ENCODE results near the gene GFER.
A peak's percentile ranks its signal among the peaks of the same experiment; 100 is the strongest.

Gene GFER

GRCh38 chr16:2004795-2005517, 21.0 kb downstream of the GFER start:
- H3K4me3 ChIP-seq (ENCODE audit: control insufficient read depth, low read depth, low read length): no peak overlapping the region
- no peak for DNase-seq (ENCODE audit: low read depth)
- TF ChIP-seq CTCF (IDR thresholded peaks at IDR 0.05; ENCODE audit: control insufficient read depth, insufficient read depth, low read depth, low read length, missing control alignments): no peak

GRCh38 chr16:2005646-2006045, 21.7 kb downstream of the GFER start:
- no peak for TF ChIP-seq CTCF (IDR thresholded peaks at IDR 0.05; ENCODE audit: control insufficient read depth, insufficient read depth, low read depth, low read length, missing control alignments)
- no peak for DNase-seq (ENCODE audit: low read depth)

GRCh38 chr16:2006317-2006716, 22.3 kb downstream of the GFER start:
- no peak overlapping the region for H3K4me3 ChIP-seq (ENCODE audit: control insufficient read depth, low read depth, low read length)
- DNase-seq (ENCODE audit: low read depth): no peak
- no peak for TF ChIP-seq CTCF (IDR thresholded peaks at IDR 0.05; ENCODE audit: control insufficient read depth, insufficient read depth, low read depth, low read length, missing control alignments)

More at GRCh38 chr16:2005646-2006045, 21.7 kb downstream of the GFER start:
- no peak overlapping the region for H3K4me3 ChIP-seq (ENCODE audit: control insufficient read depth, low read depth, low read length)

- DNase-seq (ENCODE audit: low read depth): no peak
- TF ChIP-seq CTCF (IDR thresholded peaks at IDR 0.05; ENCODE audit: control insufficient read depth, insufficient read depth, low read depth, low read length, missing control alignments): no peak
- peak overlapping the region; percentile 56 for H3K4me3 ChIP-seq (ENCODE audit: control insufficient read depth, low read depth, low read length)
Observed at GRCh38 chr16:2007081-2007836, 23.3 kb downstream of the GFER start.

GRCh38 chr16:2008009-2008526, 24.1 kb downstream of the GFER start:
- TF ChIP-seq CTCF (IDR thresholded peaks at IDR 0.05; ENCODE audit: control insufficient read depth, insufficient read depth, low read depth, low read length, missing control alignments): no peak
- DNase-seq (ENCODE audit: low read depth): peak; percentile 68
- H3K4me3 ChIP-seq (ENCODE audit: control insufficient read depth, low read depth, low read length): peak overlapping the region; percentile 56

- DNase-seq (ENCODE audit: low read depth): no peak
- no peak for TF ChIP-seq CTCF (IDR thresholded peaks at IDR 0.05; ENCODE audit: control insufficient read depth, insufficient read depth, low read depth, low read length, missing control alignments)
- peak overlapping the region; percentile 56 for H3K4me3 ChIP-seq (ENCODE audit: control insufficient read depth, low read depth, low read length)
Observed at GRCh38 chr16:2008631-2009163, 24.7 kb downstream of the GFER start.
